Measurements from ENCODE around the gene LIPG. TPM values are rescaled to one million over a fixed set of nuclear protein-coding genes. Genes with fewer than 3 reads are reported as not detected.

The LIPG gene
- total RNA-seq, 1 donor from 2014 or later, result 0.88 TPM

- no peak overlapping the region for H3K4me3 Mint-ChIP-seq
- H3K27me3 Mint-ChIP-seq (ENCODE audit: insufficient read depth), result no peaks in the 10 kb centered on the region
- no peaks in the 10 kb centered on the region for H3K9me3 Mint-ChIP-seq
- no peaks in the 10 kb centered on the region for H3K4me1 Mint-ChIP-seq (ENCODE audit: low read depth)
- intact Hi-C loops (cut with micrococcal nuclease), result no loop called here
- no peaks in the 10 kb centered on the region for H3K36me3 Mint-ChIP-seq (ENCODE audit: low read depth)
- DNase-seq (ENCODE audit: low spot score), result no peak
- no peak overlapping the region for H3K27ac Mint-ChIP-seq
These were observed 83.3 kb downstream of the LIPG start for GRCh38 chr18:49645196-49645595.

DNA sequence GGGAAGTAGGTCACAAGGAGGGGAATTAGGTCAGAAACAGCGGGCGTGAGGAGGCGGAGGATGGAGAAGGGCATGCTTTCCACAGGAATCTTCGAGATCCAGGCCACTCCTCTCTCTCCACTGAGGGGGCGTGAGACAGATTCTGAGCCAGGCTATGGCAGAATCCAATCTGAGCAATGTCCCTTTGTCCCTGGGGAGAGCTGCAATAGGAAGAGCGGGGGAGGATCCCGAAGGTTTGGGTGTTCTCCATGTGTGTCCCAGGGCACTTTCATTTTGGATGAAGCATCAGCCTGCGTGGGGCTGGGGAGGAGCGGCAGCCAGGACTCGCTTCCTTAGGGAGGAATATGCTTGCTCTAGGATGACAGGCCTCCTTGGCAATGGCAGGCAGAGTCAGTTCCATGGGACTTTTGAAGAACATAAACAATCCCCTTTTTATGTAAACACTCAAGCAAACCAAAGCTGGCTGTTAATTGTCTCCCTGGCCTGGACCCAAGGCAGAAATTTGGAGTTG lies 84.0 kb downstream of the LIPG start:
- no peaks in the 10 kb centered on the region for H3K27me3 Mint-ChIP-seq (ENCODE audit: insufficient read depth)
- no peak overlapping the region for H3K27ac Mint-ChIP-seq
- H3K4me1 Mint-ChIP-seq (ENCODE audit: low read depth), result no peaks in the 10 kb centered on the region
- no peaks in the 10 kb centered on the region for H3K9me3 Mint-ChIP-seq
- no peaks in the 10 kb centered on the region for H3K36me3 Mint-ChIP-seq (ENCODE audit: low read depth)
- no peak for DNase-seq (ENCODE audit: low spot score)
- no peak overlapping the region for H3K4me3 Mint-ChIP-seq
- intact Hi-C loops (cut with micrococcal nuclease), result no loop called here

GRCh38 chr18:49646873-49647272 lies 85.0 kb downstream of the LIPG start:
- Mint-ChIP-seq H3K4me3 (no peak overlapping the region), H3K9me3 (no peaks in the 10 kb centered on the region), H3K27me3 (ENCODE audit: insufficient read depth) (no peaks in the 10 kb centered on the region), H3K36me3 (ENCODE audit: low read depth) (no peaks in the 10 kb centered on the region), H3K4me1 (ENCODE audit: low read depth) (no peaks in the 10 kb centered on the region), H3K27ac (no peak overlapping the region)
- no peak for DNase-seq (ENCODE audit: low spot score)
- intact Hi-C loops (cut with micrococcal nuclease), result no loop called here

- Mint-ChIP-seq H3K4me3 (no peak overlapping the region), H3K9me3 (no peaks in the 10 kb centered on the region), H3K4me1 (ENCODE audit: low read depth) (no peaks in the 10 kb centered on the region), H3K27me3 (ENCODE audit: insufficient read depth) (no peaks in the 10 kb centered on the region), H3K27ac (no peak overlapping the region), H3K36me3 (ENCODE audit: low read depth) (no peaks in the 10 kb centered on the region)
- no peak for DNase-seq (ENCODE audit: low spot score)
- intact Hi-C loops (cut with micrococcal nuclease), result no loop called here
These were observed 85.8 kb downstream of the LIPG start for GRCh38 chr18:49647496-49648168.

DNA sequence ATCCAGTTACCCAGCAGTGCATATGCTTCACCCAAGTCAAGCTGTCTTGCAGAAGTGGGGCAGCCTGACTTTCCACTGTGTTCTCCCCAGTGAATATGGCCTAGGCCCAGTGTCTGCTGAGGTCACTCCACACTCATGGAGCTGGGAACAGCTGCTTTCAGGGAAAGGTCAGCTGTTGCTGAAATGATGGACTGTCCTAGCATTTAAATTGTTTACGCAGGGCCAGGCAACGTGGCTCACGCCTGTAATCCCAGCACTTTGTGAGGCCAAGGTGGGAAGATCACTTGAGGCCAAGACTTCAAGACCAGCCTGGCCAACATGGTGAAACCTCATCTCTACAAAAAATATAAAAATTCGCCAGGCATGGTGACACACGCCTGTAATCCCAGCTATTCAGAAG lies 86.5 kb downstream of the LIPG start:
- no peaks in the 10 kb centered on the region for H3K9me3 Mint-ChIP-seq

More for the DNA sequence above, 86.5 kb downstream of the LIPG start:
- Mint-ChIP-seq H3K4me1 (ENCODE audit: low read depth) (no peaks in the 10 kb centered on the region), H3K27me3 (ENCODE audit: insufficient read depth) (no peaks in the 10 kb centered on the region), H3K4me3 (no peak overlapping the region), H3K36me3 (ENCODE audit: low read depth) (no peaks in the 10 kb centered on the region), H3K27ac (no peak overlapping the region)
- DNase-seq (ENCODE audit: low spot score), result no peak
- intact Hi-C loops (cut with micrococcal nuclease), result no loop called here

Other genes with a start within 250 kb of the LIPG start
- 56.9 and 66.1 TPM in 2 replicates for gene DYM, start 101.4 kb upstream of the LIPG start, total RNA-seq
- 28.7 and 31.2 TPM in 2 replicates for gene C18orf32, start 74.8 kb upstream of the LIPG start, total RNA-seq
- 2,043 and 2,063 TPM in 2 replicates for gene RPL17, start 69.6 kb upstream of the LIPG start, total RNA-seq

Measured in activated T-helper 1 cell treated with anti-CD3 and anti-CD28 coated beads, Interleukin-12 subunit alpha, Interleukin-12 subunit beta, Interleukin-2, Interleukin-4 antibody, amounts not matched to agents 30 ng/mL and 10 ng/mL and 1 ng/mL, durations not matched to agents 14 hours and 24 hours and 36 hours (primary cell).